Peyer's patch (tissue), 4 donors: ENCODE results near the gene VSX2. TPM values are rescaled to one million over a fixed set of nuclear protein-coding genes. Genes with fewer than 3 reads are reported as not detected.
A peak's percentile ranks its signal among the peaks of the same experiment; 100 is the strongest.

ENCODE experiments used
- DNase-seq, 3 donors: peaks; one replicate each; pipeline ENCODE4 v3.0.0-alpha.2; 2017 to 2019
- H3K27ac ChIP-seq, 4 donors: fragments of 200-600 bp; sonication (generic); one replicate each; pipeline ENCODE4 v1.5.1; 2016 to 2019
- H3K27me3 ChIP-seq, 2 donors: fragments of 200-600 bp; sonication (generic); one replicate each; pipeline ENCODE4 v1.5.1; 2019
- H3K36me3 ChIP-seq, 3 donors: fragments of 200-600 bp; sonication (generic); one replicate each; pipeline ENCODE4 v1.5.1; 2016 to 2019
- H3K4me1 ChIP-seq, 4 donors: fragments of 200-600 bp; sonication (generic); one replicate each; pipeline ENCODE4 v1.5.1; 2016 to 2019
- H3K4me3 ChIP-seq, 4 donors: fragments of 200-600 bp; sonication (generic); 1 replicate in 3 of 4; 2 replicates in 1 of 4; pipeline ENCODE4 v1.5.1; 2016 to 2019; ENCODE audit warnings: mild to moderate bottlenecking in 1 of 4
- H3K9me3 ChIP-seq, 4 donors: fragments of 200-600 bp; sonication (generic); one replicate each; pipeline ENCODE4 v1.5.1; 2016 to 2019; ENCODE audit warnings: mild to moderate bottlenecking in 1 of 4
- POLR2A ChIP-seq, 2 donors: fragments of 450-650 bp; IDR thresholded peaks; one replicate each; pipeline ENCODE4 v1.5.1; 2017; ENCODE audit warnings: antibody characterized with exemption in 2 of 2, mild to moderate bottlenecking in 2 of 2, moderate library complexity in 2 of 2
- total RNA-seq, 4 donors: library from RNA; depleted of rRNA; stranded (reverse); fragments of >200 nt; gene quantifications; one replicate each; pipeline ENCODE4 v1.1.0, GENCODE V29; 2016
- TF ChIP-seq, protein P1 (sequence below), 6 experiments: fragments of 450-650 bp in 4 of 6; fragments of 200-600 bp in 2 of 6; sonication (generic) in 1 of 6; IDR thresholded peaks; one replicate each; pipeline ENCODE4 v1.5.1; 2017 to 2019; ENCODE audit warnings: antibody characterized with exemption in 6 of 6, mild to moderate bottlenecking in 3 of 6, moderate library complexity in 1 of 6

Gene VSX2
- total RNA-seq, 4 donors from 2014 or later, result not detected

DNA sequence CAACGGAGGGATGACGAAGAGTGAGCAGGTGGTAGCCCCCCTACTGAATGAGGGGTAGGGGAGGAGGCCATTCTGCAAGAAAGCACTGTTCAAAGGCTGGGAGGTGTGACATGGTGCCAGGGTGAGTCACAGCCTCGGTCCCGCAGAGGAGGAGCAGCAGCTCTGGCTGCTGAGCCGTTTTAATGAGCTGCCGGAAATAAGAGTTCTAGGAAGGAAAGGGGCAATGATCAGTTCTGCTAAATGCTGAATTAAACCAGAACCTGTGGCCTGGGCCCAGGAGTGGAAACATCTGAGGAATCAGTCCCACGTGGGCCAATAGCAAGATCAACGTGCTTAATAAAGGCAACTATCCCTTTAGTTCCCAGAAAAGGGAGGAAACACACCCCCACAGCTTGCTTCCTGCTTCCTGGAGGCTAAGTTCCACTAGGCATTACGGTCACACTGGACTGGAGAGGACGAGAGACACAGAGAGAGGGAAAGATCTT lies 59.9 kb downstream of the VSX2 start:
- Histone ChIP-seq H3K27me3 (no peaks in the 10 kb centered on the region), H3K9me3 (no peaks in the 10 kb centered on the region), H3K4me1 (peaks cover 0 to 15% (median 3%) of the 10 kb centered on the region in 4 donors), H3K36me3 (peaks cover 0 to 42% (median 0%) of the 10 kb centered on the region in 3 donors), H3K4me3 (no peak overlapping the region), H3K27ac (peak overlapping the region in 2 of 4 donors; percentile 47 to 48)
- TF ChIP-seq, protein P1, sequence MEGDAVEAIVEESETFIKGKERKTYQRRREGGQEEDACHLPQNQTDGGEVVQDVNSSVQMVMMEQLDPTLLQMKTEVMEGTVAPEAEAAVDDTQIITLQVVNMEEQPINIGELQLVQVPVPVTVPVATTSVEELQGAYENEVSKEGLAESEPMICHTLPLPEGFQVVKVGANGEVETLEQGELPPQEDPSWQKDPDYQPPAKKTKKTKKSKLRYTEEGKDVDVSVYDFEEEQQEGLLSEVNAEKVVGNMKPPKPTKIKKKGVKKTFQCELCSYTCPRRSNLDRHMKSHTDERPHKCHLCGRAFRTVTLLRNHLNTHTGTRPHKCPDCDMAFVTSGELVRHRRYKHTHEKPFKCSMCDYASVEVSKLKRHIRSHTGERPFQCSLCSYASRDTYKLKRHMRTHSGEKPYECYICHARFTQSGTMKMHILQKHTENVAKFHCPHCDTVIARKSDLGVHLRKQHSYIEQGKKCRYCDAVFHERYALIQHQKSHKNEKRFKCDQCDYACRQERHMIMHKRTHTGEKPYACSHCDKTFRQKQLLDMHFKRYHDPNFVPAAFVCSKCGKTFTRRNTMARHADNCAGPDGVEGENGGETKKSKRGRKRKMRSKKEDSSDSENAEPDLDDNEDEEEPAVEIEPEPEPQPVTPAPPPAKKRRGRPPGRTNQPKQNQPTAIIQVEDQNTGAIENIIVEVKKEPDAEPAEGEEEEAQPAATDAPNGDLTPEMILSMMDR (IDR thresholded peaks at IDR 0.05), result no peak
- TF ChIP-seq POLR2A (IDR thresholded peaks at IDR 0.05), result no peak
- peak in 1 of 3 donors; percentile 56 for DNase-seq

DNA sequence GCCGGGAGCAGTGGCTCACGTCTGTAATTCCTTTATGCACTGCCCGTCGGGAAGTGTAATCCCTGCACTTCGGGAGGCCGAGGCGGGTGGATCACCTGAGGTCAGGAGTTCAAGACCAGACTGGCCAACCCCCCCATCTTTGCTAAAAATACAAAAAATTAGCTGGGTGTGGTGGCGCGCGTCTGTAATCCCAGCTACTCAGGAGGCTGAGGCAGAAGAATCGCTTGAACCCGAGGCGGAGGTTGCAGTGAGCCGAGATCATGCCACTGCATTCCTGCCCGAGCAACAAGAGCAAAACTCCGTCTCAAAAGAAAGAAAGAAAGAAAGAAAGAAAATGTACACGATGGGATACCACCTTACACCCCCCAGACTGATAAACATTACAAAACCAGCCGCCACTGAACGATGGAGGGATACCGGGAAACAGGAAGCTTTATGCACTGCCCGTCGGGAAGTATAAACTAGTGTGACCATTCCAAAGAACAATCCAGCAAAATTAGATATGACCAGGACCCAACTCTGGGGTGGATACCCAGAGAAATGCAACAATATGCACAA lies 62.4 kb downstream of the VSX2 start:
- H3K36me3 ChIP-seq, result peaks cover 0 to 21% (median 0%) of the 10 kb centered on the region in 3 donors
- no peaks in the 10 kb centered on the region for H3K27me3 ChIP-seq
- no peak for DNase-seq
- no peak for TF ChIP-seq POLR2A (IDR thresholded peaks at IDR 0.05)
- TF ChIP-seq, protein P1 (IDR thresholded peaks at IDR 0.05), result no peak
- H3K4me3 ChIP-seq, result peak overlapping the region; percentile 68 to 88 (median 84)
- H3K9me3 ChIP-seq, result no peaks in the 10 kb centered on the region
- H3K4me1 ChIP-seq, result peaks cover 0 to 15% (median 3%) of the 10 kb centered on the region in 4 donors
- peak overlapping the region in 1 of 4 donors; percentile 91 for H3K27ac ChIP-seq

DNA sequence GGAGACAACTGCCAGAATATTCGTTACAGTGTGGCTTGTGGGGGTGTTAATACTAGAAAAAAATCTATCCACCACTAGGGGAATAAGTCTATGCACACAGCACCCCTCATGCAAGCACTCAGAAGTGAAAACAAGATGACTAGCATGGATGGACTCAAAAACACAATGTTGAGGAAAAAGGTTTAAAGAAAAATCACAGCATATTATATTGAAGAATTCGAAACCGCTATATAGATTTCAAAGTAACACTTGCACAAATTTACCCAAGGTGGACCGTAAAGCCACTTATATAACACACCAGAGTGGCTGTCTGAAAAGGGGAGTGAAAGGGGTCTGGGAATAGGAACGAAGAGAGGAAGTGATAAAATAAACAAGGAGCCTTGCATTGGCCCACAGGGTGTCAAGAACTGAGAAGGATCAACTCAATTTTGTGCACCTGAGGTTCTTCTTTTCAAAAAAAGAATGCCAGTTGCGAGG lies 62.9 kb downstream of the VSX2 start:
- DNase-seq, result no peak
- H3K27me3 ChIP-seq, result no peaks in the 10 kb centered on the region
- no peak for TF ChIP-seq POLR2A (IDR thresholded peaks at IDR 0.05)
- TF ChIP-seq, protein P1 (IDR thresholded peaks at IDR 0.05), result peak in 5 of 6 experiments; percentile 39 to 71 (median 57)

DNA sequence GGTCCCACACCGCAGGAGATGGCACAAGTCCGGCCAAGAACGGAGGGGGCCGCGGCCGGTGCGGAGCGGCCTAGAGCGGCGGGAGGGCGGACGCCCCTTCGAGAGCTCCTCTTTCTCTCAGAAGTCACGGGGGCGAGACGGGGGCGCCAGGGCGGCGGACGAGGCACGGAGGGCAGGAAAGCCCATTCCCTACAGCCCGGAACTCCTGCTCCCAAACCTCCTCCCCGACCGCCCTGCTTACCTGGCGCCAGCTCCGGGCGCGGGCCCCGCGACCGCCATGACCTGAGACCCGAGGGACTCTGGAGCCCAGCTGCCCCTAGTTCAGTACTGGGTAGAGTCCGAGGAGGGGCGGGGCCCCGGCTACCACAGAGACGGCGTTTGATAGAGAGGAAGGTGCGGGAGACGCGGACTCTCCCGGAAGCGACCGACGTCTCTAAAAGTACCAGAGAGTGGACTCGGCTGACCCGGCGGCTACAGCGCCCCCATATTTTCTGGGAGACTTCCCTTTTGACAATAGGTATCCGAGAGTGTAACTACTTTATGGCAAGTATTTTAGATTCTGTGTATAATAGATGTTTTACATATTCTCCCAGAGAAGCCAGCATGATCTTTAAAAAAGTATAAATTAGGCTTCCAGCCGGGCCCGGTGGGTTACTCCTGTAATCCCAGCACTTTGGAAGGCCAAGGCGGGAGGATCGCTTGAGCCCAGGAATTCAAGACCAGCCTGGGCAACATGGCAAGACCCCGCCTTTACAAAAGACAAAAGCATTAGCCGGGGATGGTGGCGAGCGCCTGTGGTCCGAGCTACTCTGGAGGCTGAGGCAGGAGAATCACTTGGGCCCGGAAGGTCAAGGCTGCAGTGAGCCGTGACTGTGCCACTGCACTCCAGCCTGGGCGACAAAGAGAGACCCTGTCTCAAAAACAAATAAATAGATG lies 63.7 kb downstream of the VSX2 start, which contains the start of gene ABCD4:
TSS of gene ABCD4 (minus strand) at position 301 of the 936 bp plus-strand sequence. CDS start at position 279, 22 bp downstream.
- peak within 1 kb of the TSS; percentile 68 to 88 (median 84) for H3K4me3 ChIP-seq
- peaks cover 0 to 15% (median 3%) of the 10 kb centered on the region in 4 donors for H3K4me1 ChIP-seq
- no peaks in the 10 kb centered on the region for H3K27me3 ChIP-seq
- TF ChIP-seq, protein P1 (IDR thresholded peaks at IDR 0.05), result peak in 3 of 6 experiments; percentile 10 to 56 (median 24)
- peak; percentile 88 to 90 for TF ChIP-seq POLR2A (IDR thresholded peaks at IDR 0.05)
- no peaks in the 10 kb centered on the region for H3K9me3 ChIP-seq
- peak within 1 kb of the TSS; percentile 78 to 91 (median 85) for H3K27ac ChIP-seq
- peak; percentile 95 to 98 (median 96) for DNase-seq
- H3K36me3 ChIP-seq, result peaks cover 0 to 9% (median 0%) of the 10 kb centered on the region in 3 donors

More for the DNA sequence above, 62.9 kb downstream of the VSX2 start:
- peak overlapping the region; percentile 68 to 88 (median 84) for H3K4me3 ChIP-seq
- H3K4me1 ChIP-seq, result peaks cover 0 to 15% (median 3%) of the 10 kb centered on the region in 4 donors
- H3K9me3 ChIP-seq, result no peaks in the 10 kb centered on the region
- peak overlapping the region; percentile 78 to 91 (median 85) for H3K27ac ChIP-seq
- peaks cover 0 to 16% (median 0%) of the 10 kb centered on the region in 3 donors for H3K36me3 ChIP-seq

DNA sequence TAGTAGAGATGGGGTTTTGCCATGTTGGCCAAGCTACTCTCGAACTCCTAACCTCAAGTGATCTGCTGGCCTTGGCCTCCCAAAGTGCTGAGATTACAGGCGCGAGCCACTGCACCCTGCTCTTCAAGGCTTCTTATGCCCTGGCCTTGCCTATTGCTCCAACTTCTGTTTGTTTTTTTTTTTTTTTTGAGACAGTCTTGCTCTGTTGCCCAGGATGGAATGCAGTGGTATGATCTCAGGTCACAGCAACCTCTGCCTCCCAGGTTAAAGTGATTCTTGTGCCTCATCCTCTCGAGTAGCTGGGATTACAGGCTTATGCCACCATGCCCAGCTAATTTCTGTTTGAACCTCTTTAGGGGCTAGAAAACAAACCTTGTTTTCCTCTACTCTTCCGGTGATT lies 69.4 kb downstream of the VSX2 start:
- TF ChIP-seq POLR2A (IDR thresholded peaks at IDR 0.05), result no peak
- TF ChIP-seq, protein P1 (IDR thresholded peaks at IDR 0.05), result no peak
- Histone ChIP-seq H3K4me1 (no peaks in the 10 kb centered on the region), H3K36me3 (no peaks in the 10 kb centered on the region), H3K27ac (no peak overlapping the region), H3K9me3 (no peaks in the 10 kb centered on the region), H3K4me3 (no peak overlapping the region), H3K27me3 (no peaks in the 10 kb centered on the region)
- no peak for DNase-seq
